Stimulated activated CD8-positive, alpha-beta memory T cell treated with anti-CD3 and anti-CD28 coated beads, Interleukin-15, amount 100 ng/mL, for 4 hours (primary cell): ENCODE measurements around the gene LMBRD1.
"Not testable (repeated sequence)": the region's sequence is repeated elsewhere in the genome, so short reads cannot be mapped to it uniquely, and the experiment has no call there.

ENCODE experiments used
- DNase-seq, 2 donors: peaks; one replicate each; pipeline ENCODE4 v3.0.0-alpha.2; 2020; ENCODE audit warnings: low read depth in 2 of 2

LMBRD1 gene

GRCh38 chr6:69796073-69796641, 653 bp downstream of the LMBRD1 start:
- DNase-seq = peak in 1 of 2 donors; percentile 34

GRCh38 chr6:69795469-69796072, 1.2 kb downstream of the LMBRD1 start:
- DNase-seq = no peak

DNA sequence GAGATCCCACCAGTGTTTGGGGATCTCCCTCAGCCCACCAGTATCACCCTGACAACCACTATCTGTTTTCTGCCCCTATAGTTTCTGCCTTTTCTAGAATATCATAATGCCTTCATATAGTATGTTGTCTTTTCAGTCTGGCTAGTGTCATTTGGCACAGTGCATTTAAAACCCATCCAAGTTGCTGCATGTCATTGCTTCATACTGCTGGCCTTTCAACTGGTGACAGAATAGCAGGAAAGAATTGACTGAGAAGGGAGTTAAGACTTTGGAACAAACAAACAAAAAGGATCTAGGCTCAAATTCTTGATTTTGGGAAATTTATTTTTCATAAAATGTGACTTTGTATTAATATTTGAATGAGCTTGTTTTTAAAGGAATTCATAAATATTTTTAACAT, 4.5 kb downstream of the LMBRD1 start:
- no peak for DNase-seq

DNA sequence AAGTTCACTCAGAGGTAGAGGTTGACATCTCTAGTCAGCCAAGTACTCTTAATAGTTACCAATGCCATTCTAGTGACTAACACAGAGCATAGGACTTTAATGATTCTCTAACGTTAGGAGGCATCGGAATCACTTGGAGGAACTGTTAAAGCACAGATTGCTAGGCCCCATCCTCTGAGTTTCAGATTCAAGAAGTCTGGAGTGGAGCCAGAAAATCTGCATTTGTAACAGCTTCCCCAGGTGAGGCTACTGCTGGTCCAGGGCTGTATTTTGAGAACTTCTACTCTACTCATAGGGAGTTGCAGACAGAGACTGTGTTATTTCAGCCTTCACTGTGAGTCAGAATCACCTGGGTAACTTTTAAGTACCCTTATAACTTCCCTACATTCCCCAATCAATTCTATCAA, 5.7 kb downstream of the LMBRD1 start:
- no peak for DNase-seq

GRCh38 chr6:69790629-69791028, 6.2 kb downstream of the LMBRD1 start:
- DNase-seq = no peak

GRCh38 chr6:69789578-69789977, 7.2 kb downstream of the LMBRD1 start:
- no peak for DNase-seq

GRCh38 chr6:69787436-69787835, 9.4 kb downstream of the LMBRD1 start:
- not testable (repeated sequence) for DNase-seq

DNA sequence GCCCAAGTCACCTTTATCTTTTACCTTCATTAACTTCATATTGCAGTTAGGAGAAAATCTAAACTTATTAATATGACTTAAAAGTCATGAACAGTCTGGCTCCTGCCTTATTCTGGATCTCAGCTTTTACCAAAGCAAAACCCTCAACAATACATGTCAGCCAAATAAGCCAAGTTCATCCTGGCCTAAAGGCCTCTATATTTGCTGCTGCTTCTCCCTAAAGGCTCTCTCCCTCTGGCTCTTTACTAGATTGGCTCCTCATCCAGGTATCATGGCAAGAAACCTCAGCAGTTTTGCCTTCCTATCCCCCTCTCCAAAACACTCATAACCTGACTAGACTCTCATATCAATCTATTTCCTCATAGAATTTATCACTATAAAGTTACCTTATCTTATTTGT, 11.1 kb downstream of the LMBRD1 start:
- no peak for DNase-seq

- DNase-seq = no peak
Observed at GRCh38 chr6:69784595-69785377, 12.0 kb downstream of the LMBRD1 start.

GRCh38 chr6:69783108-69783507, 13.7 kb downstream of the LMBRD1 start:
- no peak for DNase-seq

DNA sequence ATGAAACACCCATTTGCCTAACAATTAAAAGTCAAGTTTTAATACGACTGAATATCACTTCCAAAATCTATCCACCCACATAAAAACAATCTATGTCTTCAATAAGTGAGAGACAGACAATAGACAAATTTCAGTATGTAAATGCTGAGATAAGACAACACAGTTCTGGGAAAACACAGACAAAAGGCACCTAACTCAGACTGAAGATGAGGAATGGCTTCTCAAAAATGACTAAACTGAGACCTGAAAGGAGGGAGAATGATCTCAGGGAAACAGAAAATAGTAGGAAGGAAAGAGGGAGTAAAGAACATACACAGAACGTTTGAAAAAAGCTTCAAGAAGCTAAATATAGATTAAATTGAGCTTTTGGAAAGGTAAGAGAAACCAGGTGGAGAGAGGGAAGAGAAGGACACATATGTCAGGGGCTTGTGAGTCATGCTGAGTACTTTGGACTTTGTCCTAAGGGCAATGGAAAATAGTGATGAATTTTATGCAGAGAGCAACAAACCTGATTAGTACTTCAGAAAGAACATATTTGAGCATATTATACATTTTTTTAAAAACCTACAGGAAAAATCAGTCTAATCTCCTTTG, 16.1 kb downstream of the LMBRD1 start:
- no peak for DNase-seq

- DNase-seq = no peak
Observed at GRCh38 chr6:69775941-69776340, 20.9 kb downstream of the LMBRD1 start.

GRCh38 chr6:69775585-69775849, 21.3 kb downstream of the LMBRD1 start:
- no peak for DNase-seq

- no peak for DNase-seq
Observed at GRCh38 chr6:69774740-69775584, 21.8 kb downstream of the LMBRD1 start.

- DNase-seq = no peak
Observed at GRCh38 chr6:69771158-69771906, 25.5 kb downstream of the LMBRD1 start.

DNA sequence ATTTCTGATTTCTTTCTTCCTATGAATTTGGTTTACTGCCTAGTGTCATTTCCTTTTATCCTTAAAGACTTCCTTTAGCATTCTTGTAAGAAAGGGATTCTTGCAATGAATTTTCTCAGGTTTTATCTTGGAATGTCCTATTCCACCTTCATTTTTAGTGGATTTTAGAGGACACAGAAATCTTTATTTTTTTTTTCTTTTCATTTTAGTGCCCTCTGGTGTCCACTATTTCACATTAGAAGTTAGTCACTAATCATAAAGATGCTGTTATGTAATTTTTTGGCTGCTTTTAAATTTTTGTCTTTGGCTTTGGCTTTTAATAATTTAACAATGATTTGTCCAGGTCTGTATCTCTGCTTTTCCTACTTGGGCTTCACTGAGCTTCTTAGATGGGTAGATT, 28.1 kb downstream of the LMBRD1 start:
- no peak for DNase-seq

DNA sequence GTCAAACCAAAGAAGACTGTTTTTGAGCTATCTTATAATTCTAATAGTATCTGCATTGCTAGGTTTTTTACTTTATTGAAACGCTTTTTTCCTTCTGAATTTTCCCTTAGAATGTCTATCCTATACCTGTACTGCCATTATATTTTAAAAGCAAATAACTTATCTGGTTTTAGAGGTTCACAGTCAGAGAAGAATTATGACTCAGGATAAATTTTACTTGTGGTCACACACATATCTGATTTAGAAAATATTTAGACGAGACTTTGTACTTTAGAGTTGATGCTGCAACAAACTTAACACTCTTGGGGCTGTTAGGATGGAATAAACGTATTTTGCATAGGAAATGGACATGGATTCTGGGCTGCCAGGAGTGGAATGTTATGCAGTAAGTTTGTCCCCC, 33.0 kb downstream of the LMBRD1 start:
- no peak for DNase-seq

DNA sequence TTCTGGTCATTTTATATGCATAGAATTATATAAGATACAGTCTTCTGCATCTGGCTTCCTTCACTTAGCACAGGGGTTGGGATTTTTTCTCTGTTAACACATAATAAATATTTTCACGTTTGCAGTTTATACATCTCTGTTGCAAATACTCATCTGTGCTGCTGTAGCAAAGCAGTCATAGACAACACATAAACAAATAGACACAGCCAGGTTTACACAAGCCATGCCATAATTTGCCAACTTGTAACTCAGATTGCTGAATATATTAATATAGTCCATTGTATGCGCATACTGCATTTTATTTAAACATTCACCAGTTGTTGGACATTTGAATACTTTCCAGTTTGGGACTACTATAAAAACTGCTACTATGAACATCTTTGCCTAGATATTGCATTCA, 35.0 kb downstream of the LMBRD1 start:
- DNase-seq = no peak

- no peak for DNase-seq
Observed at GRCh38 chr6:69758214-69758613, 38.6 kb downstream of the LMBRD1 start.

- DNase-seq = no peak
Observed at GRCh38 chr6:69756907-69757306, 39.9 kb downstream of the LMBRD1 start.

- no peak for DNase-seq
Observed at GRCh38 chr6:69756366-69756765, 40.4 kb downstream of the LMBRD1 start.
